ENCODE measurements around the gene VPS51. TPM values are rescaled to one million over a fixed set of nuclear protein-coding genes. Genes with fewer than 3 reads are reported as not detected.
A peak's percentile ranks its signal among the peaks of the same experiment; 100 is the strongest.

Gene VPS51
- total and polyA plus RNA-seq, 2 of the 13 experiments (the other 11 are each of a cell fraction or from before 2014, with no cell fraction given): 76.3 to 90.6 TPM

- TF ChIP-seq YY1 (IDR thresholded peaks at IDR 0.05; ENCODE audit: insufficient read depth, insufficient replicate concordance, low read depth, low read length) (peak; percentile 38), RARG (CRISPR knock-in tag; IDR thresholded peaks at IDR 0.05; ENCODE audit: low read depth) (no peak), MTERF4 (CRISPR knock-in tag; IDR thresholded peaks at IDR 0.05) (no peak), POLR2AphosphoS2 (IDR thresholded peaks at IDR 0.05; ENCODE audit: low read depth, low read length) (no peak), ZNF513 (CRISPR knock-in tag; conservative IDR thresholded peaks at IDR 0.05) (no peak), NCOA1 (CRISPR knock-in tag; IDR thresholded peaks at IDR 0.05) (no peak), ZFP36 (IDR thresholded peaks at IDR 0.05; ENCODE audit: borderline replicate concordance, low read depth, low read length, partially characterized antibody) (no peak), FOXO1 (CRISPR knock-in tag; IDR thresholded peaks at IDR 0.05) (no peak), ZBED4 (CRISPR knock-in tag; IDR thresholded peaks at IDR 0.05; ENCODE audit: borderline replicate concordance) (no peak), ZMYM3 (CRISPR knock-in tag; IDR thresholded peaks at IDR 0.05) (0 out of 2 replicates have a peak, but pooled peaks have one; percentile 33), RXRB (CRISPR knock-in tag; IDR thresholded peaks at IDR 0.05; ENCODE audit: borderline replicate concordance) (no peak), MTA1 (CRISPR knock-in tag; IDR thresholded peaks at IDR 0.05; ENCODE audit: borderline replicate concordance) (no peak), HMG20A (CRISPR knock-in tag; IDR thresholded peaks at IDR 0.05; ENCODE audit: borderline replicate concordance) (no peak), THAP8 (CRISPR knock-in tag; IDR thresholded peaks at IDR 0.05; ENCODE audit: borderline replicate concordance) (no peak), CBFB (CRISPR knock-in tag; IDR thresholded peaks at IDR 0.05) (no peak), ZNF280D (CRISPR knock-in tag; IDR thresholded peaks at IDR 0.05) (no peak)
Observed at GRCh38 chr11:65060913-65061408, 35.1 kb upstream of the VPS51 start (continued).
